Right lung (tissue), 5 donors: Measurements from ENCODE around the gene INTS14. TPM values are rescaled to one million over a fixed set of nuclear protein-coding genes. Genes with fewer than 3 reads are reported as not detected.
"Not testable (repeated sequence)": the region's sequence is repeated elsewhere in the genome, so short reads cannot be mapped to it uniquely, and the experiment has no call there.

ENCODE experiments used
- DNase-seq, 2 donors: peaks; one replicate each; pipeline ENCODE4 v3.0.0-alpha.2; 2013
- polyA plus RNA-seq, 5 donors: library from polyadenylated mRNA; unstranded; fragments of 120-200 nt; gene quantifications; one replicate each; pipeline versions ENCODE4 v1.2.1 to v1.2.3, GENCODE V29; 2013; ENCODE audit warnings: inconsistent platforms in 1 of 5, low replicate concordance in 1 of 5; ENCODE audit not compliant: insufficient read length in 5 of 5, insufficient read depth in 1 of 5

INTS14 gene
- polyA plus RNA-seq, 5 donors: 44.0 to 53.3 (median 49.2) TPM

DNA sequence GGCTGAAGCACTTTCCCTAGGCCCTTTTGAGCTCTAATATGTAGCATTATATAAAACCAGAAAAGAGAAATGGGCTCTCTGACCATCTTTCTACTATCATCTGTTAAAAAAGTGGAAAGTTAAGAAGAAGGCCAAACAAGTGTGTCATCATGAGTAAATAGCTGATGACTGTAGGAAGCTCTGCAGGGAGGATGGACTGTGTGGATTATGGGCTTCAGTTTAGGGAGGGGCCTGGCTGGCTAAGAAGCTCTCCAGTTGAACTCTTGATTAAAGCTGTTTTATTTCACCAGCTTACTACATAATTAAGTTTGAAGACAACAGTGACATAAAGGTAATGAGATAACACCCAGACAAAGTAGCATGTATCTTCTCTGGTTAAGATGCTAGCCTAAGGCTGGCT, 30.6 kb downstream of the INTS14 start:
- DNase-seq: no peak

DNA sequence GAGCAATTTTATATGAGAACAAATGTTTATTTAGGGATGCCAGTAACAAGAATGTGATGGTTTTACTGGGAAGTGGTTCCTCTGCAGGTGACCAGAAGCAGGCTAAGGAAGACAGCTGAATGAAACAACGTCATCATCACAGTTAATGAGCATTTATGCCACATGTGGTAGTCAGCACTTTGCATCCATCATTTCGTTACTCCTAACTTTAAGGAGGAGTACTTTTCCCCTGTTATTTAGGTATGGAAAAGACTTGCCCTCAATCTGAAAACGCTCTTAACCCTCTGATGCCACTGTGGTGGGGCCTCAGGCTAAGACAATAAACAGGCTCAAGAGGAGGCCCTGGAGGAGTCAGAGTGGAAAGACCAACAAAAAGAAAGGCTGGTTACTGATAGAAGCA, 31.2 kb downstream of the INTS14 start:
- no peak for DNase-seq

DNA sequence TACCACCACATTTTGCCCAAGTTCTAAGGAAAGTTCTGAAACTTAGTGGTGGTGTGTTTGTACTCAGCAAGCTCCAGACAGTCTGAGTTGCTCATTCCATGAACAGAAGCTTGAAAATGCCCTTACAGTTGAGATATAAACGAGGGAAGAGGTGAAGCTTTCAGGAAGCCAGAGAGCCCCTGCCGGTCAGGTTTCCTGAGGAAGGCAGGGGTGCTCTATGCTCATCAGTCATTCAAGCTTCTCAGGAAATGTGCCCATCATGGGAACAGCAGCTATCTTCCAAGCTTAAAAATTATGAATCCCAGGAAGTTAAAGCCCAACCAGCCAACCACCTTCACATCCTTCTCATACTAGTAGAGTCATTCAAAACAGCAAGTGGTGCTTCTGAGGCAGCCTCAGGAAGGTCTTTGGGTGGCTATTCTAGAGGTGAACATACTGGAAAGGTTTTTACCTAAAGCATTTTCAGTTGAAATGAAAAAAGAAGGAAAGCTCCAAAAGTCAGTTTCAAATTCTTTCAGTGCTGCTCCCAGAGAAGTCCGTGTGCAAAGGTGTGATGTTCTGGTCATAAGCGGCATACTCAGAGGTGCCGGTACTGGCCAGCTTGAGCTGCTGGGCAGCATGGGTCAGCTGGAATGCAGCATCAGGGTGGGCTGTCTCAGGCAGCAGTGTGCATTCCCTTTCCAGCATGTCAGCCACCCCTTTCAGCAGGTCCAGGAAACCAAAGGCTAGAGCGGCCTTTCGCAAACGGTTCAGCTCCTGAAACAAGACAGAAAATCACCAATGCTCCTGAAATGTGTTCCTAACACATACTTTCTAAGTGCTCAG, 31.8 kb downstream of the INTS14 start:
- no peak for DNase-seq

DNA sequence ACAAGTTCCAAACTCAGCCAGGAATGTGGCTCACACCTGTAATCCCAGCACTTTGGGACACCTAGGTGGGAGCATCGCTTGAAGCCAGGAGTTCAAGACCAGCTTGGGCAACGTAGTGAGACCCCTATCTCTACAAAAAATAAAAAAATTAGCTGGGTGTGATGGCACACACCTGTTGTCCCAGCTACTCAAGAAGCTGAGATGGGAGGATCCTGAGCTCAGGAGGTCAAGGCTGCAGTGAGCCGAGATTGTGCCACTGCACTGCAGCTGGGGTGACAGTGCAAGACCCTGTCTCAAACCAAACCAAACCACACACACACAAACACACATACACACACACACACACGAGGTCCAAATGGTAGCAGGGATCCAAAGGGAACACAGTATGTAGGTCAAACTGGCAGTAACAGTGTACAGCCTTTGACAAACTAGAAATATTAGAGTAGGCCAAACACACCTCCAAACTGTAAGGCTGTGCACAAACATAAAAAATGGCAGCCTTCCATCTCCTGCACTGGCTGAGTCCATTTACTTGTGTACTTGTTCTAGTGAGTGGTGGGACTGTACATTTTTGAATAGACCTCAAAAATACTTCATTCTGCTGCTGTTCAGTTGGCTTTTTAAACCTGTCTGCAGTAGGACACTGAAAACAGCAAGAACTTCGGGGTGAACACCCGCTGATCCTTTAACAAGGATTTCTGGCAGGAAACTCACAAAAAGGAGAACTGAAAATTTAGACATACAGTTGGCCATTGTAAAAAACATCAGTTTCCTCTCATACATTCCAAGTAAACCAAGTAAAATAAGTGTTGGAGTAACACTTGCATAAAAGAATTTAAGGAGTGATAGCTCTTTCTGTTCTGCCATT, 33.6 kb downstream of the INTS14 start:
- DNase-seq: no peak

DNA sequence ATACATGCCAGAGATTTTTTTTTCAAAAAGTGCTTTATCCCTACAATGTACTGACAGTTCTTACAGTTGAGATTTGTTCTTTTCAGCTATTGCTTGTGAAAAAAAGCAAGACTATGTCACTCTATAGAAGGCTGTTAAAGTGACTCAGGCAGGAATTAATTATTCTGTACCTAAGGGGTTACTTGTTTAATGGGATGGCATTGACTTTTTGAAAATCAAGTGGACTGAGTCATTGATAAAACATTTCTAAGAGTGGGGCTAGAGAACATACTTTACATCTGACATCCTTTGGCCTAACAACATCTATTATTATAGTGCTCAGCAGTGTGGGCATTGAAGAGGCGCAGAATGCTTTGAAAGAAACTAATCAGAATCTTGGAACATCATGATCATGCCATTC, 34.3 kb downstream of the INTS14 start:
- no peak for DNase-seq

DNA sequence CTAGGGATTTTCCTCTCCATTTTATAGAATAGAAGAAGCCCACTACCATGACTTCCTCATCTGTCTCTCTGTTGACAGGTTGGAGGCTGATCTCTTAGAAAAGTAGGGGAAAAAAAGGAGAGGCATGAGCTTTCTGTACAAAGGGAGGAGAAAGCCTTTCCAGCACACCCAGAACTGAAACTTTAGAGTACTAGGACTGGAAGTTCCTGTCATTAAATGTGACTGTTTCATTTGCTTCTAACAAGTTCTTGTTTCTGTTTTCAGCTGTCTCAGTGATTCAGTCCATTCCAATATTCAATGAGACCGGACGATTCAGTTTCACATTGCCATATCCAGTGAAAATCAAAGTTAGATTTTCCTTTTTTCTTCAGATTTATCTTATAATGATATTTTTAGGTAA, 39.0 kb downstream of the INTS14 start:
- DNase-seq: no peak

DNA sequence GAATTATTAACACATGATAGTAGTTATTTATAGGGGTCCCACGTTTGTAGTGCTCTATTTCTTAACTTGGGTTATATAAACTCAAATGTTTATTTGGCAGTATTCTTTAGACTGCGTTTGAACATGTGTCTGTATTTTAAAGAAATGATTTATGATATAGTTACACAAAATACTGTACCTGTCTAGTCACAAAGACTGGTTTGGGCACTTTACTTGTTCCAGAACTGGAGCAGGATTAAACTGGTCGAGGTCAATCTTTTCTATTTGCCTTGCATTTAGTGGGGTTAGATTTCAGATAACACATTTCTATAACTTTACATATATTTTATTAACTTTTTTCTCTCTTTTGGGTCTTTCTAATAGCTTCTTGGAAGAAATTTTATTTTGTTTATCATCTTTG, 41.2 kb downstream of the INTS14 start:
- no peak for DNase-seq

DNA sequence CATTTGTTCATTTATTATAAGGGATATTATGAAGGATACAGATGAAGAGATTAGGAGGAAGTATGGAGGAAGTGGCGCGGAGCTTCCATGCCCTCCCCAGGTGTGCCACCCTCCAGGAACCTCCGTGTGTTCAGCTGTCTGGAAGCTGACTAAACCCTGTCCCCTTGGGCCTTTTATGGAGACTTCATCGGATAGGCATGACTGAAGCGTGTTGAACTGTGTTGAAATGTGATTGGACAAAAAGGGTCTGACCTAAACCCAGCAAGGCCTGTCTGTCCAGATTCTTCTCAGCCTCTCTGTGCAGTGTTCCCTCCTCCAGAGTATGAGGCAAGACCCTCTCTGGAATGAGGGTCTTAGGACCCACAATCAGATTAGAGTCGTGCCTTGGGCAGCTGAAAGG, 49.0 kb downstream of the INTS14 start:
- no peak for DNase-seq

DNA sequence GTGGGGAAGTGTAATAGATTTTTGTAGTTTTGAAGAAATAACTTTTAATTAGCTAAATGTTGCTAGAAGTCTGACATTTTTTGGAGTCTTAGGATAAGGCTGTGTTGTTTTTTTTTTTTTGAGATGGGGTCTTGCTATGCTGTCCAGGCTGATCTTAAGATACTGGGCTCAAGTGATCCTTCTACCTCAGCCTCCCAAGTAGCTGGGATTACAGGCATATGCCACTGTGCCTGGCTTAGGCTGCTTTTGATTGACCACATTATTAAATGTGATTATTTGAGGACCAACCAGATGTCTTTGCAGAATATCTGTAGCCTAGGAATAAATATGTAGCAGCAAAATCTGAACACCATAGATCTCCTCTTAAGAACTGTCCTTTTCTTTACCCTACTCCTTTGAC, 51.0 kb downstream of the INTS14 start:
- no peak for DNase-seq

DNA sequence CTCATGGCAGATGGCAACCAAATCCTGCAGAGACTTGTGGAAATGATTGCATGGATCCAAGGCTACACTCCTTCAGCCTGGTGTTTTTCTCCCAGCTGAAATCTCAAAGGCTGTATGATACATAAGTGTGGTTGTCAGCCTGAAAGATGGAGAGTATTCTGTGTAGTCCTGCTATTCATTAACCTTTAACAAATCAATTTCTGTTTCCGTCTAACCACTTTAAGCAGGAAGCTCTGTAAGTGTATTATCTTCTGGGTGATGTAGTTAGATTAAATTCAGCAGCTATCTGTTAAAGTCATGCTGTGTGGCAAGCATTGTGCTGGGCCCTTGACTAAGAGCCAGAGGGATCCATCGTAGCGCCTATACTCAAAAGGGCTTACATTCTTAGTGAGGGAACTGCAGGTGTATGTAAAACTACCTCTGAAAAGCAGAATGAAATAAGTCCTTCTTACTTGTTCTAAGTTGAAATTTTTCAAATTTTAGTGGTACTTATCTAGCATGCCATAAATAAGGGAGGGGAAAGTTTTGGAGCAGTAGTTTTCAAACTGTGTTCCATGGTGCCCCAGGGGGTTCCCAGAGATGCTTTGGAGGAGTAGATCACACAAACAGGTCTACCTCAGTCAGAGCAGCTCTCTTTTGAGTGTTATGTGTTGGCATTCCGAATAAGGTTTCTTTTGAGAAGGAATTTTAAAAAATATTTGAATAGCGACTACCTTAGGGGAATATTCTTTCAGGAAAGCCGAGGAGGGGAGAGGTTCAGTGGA, 51.8 kb downstream of the INTS14 start:
- no peak for DNase-seq

DNA sequence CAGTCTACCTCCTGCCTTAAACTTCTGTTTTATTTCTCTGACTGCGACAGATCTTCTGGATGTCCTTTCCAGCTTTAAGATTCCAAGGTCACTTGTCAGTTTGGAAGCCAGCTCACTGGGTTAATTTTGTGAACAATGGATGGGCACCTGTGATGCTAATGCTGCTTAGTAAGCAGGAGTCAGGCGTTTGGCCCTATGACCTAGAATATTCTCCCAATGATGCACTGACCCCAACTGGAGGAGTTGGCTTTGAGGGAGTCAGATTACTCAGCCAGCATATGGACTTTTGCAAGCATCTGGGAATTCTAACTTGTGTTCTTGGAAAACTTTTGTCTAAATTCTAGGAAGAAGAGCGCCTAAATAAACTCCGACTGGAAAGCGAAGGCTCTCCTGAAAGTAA, 52.6 kb downstream of the INTS14 start:
- no peak for DNase-seq

DNA sequence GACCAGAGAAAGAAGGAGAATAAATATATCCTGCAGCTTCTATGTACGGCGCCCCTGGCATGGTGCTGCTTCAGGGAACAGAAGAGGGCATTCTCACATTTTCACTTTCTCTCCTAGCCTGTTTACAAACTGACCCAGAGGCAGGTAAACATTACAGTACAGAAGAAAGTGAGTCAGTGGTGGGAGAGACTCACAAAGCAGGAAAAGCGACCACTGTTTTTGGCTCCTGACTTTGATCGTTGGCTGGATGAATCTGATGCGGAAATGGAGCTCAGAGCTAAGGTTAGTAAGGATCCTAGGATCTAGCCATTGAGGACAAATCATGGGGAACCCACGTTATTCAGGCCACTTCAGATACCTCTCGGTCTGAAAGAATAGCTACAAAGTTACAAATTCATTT, 54.3 kb downstream of the INTS14 start:
- DNase-seq: no peak

DNA sequence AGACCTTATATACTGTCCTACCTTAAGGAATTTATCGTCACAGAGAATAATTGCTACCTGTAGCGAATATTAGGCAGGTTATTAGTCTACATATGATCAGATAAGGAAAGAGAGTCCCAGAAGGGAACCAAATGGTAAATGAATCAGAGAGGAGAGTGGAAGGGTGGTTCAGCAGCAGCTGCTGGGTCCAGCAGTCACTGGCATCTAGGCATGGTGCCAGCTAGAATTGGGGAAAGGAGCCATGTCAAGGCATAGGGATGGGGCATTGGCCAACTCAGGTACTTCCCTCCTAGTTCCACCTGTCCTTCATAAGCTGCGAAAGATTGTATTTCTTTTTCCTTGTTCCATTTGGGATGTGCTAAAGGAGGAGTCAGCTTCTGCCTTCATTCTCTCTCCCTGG, 57.2 kb downstream of the INTS14 start:
- DNase-seq: no peak

DNA sequence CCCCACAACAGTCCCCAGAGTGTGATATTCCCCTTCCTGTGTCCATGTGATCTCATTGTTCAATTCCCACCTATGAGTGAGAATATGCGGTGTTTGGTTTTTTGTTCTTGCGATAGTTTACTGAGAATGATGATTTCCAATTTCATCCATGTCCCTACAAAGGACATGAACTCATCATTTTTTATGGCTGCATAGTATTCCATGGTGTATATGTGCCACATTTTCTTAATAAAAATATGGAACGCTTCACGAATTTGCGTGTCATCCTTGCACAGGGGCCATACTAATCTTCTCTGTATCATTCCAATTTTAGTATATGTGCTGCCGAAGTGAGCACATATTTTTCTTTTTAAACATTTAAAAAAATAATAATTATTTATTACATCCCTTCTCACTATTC, 58.1 kb downstream of the INTS14 start:
- DNase-seq: not testable (repeated sequence)

DNA sequence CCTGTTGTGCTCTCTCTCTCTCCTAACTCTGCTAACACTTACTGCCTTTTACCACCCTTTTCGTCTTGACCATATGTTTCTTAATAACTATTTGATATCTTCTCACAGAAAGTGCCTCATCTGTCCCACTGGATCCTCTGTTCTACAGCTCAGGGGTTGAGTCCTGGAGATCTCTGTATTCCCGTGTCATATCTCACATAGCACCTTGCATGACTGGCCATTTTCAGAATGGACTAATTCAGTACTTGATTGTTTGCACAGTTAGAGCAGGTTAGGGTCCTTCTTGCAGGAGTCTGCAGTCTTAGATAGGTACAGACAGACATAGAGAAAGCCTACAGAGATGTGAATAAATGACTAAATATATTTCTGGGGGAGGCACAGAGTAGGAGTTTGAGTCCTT, 59.7 kb downstream of the INTS14 start:
- DNase-seq: no peak

DNA sequence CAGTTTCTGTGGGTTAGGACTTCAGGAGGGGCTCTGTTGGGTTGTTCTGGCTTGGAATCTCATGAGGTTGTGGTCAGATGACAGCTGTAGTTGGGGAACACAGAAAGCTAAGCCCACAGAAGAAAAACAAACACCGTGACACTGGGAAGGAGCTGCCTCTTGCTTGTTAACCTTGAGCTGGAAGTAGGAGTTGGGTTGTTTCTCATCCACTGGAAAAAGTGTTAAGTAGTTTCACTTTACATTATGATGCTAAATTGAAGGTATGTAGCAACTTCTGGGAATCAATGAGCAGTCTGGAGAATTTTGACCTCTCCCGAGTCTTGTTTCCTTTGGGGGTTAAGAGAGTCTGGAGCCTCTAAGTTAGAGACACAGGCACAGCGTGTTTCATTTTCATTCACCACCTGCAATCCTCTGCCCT, 60.2 kb downstream of the INTS14 start:
- DNase-seq: no peak

DNA sequence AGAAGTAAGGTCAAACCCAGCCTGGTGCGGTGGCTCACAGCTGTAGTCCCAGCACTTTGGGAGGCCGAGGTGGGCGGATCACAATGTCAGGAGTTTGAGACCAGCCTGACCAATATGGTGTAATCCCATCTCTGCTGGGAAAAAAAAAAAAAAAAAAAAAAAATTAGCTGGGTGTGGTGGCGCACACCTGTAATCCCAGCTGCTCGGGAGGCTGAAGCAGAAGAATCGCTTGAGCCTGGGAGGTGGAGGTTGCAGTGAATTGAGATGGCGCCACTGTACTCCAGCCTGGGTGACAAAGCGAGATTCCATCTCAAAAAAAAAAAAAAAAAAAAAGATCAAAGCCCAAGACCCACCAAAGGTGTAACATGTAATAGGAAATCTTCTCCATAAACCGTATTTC, 61.6 kb downstream of the INTS14 start:
- not testable (repeated sequence) for DNase-seq

DNA sequence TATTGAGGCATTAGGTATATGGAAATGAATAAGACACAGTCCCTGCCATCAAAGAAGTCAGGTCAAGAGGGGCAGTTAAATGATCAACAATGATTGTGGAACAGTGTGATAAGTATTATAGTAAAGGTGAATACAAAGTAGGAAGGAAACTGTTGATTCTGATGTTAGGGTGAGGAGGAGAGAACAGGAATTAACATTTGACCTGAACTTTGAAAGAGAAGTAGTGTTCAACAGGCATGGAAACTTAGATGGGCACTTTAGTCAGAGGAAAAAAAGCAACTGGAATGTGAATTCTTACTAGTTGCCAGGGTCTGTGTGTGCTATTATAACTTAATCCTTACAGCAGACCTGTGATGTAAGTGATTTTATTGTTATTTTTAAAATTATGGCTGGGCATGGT, 63.1 kb downstream of the INTS14 start:
- no peak for DNase-seq

DNA sequence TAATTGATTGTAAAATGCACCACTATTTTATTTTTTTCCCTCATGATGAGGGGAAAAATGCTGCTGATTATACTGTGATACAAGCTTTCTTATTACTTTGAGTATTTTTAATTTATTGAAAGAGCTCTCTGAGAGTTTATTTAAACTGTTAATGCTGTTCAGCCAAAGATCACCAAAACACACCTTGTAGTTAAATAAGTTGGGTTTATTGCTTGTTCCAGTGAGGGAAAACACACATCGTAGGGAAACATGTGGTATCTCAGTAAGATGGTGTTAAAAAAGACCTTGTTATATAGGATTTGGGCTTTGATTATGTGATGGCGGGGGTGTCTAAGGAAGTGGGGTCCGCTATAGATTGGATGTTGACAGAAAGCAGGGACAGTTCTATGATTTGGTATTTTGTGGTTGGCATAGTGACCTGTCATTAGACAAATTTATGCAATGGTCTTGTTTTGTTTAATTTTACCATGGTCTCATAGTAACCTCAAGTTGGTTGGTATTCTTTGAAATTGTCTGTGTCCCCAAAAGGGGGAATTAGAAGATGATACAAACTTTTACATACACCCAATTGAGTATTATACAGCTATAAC, 69.6 kb downstream of the INTS14 start:
- DNase-seq: no peak

DNA sequence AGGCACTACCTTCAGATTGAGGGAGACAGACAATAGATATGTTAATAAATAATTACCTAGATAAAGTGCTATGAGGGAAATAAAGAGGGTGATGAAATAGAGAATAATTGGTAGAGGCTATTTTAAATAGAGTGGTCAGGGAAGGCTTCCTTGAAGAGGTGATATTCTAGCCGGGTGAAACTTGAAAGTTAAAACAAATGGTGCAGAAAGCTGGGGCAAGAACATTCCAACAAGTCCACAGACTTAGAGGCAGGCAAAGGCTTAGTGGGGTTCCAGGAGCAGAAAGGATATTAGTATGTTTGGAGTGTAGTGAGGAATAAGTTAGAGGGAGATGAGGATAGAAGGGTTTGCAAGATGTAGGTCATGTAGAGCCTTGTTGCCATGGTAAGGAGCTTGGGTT, 70.6 kb downstream of the INTS14 start:
- DNase-seq: no peak

DNA sequence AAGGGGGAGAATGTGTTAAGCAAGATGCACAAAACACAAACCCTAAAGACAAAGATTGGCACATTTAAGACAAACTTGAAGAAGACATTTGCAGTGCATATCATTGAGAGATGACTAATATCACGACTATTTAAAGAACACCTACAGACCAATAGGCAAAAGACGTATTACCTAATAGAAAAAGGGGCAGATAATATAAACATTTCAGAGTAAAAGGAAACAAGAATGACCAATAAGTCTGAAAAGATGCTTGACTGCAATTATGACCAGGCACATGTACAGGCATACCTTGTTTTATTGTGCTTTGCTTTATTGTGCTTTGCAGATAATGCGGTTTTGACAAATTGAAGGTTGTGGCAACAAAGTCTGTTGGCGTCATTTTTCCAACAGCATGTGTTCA, 75.7 kb downstream of the INTS14 start:
- DNase-seq: no peak
